HEK293 (cell line): ENCODE data around the gene ZNF646.

Source experiments
- CTCF ChIA-PET: fragments of 350-600 bp; formaldehyde crosslinking; extraction: SDS; loops from one replicate; lab custom pipeline; 2021; ENCODE audit warnings: antibody characterized with exemption; lab: Yijun Ruan, JAX
- POLR2A ChIA-PET: fragments of 300-600 bp; formaldehyde crosslinking; extraction: SDS; loops from one replicate; lab custom pipeline; 2020; ENCODE audit warnings: antibody characterized with exemption, inconsistent platforms; lab: Yijun Ruan, JAX
- H3K27ac ChIP-seq: fragments of 200-500 bp; sonication (Bioruptor generic); 2 replicates; pipeline ENCODE4 v1.5.1; 2014; ENCODE audit warnings: low read depth, low read length, control low read depth, inconsistent platforms; ENCODE audit errors: extremely low read depth
- H3K36me3 ChIP-seq, 2 experiments: fragments of 200-500 bp in 1 of 2; sonication (Bioruptor generic) in 1 of 2; 1 replicate in 1 of 2; 2 replicates in 1 of 2; pipeline ENCODE4 v1.5.1; 2014 to 2017; ENCODE audit warnings: inconsistent platforms in 2 of 2, low read length in 2 of 2; ENCODE audit not compliant: control insufficient read depth in 2 of 2, insufficient read depth in 1 of 2
- H3K4me1 ChIP-seq: fragments of 200-500 bp; sonication (Bioruptor generic); 2 replicates; pipeline ENCODE4 v1.5.1; 2014; ENCODE audit warnings: mild to moderate bottlenecking, low read length, inconsistent platforms; ENCODE audit not compliant: control insufficient read depth, insufficient read depth
- H3K4me3 ChIP-seq: 2 replicates; pipeline ENCODE4 v1.5.1; 2011; ENCODE audit warnings: low read depth, mild to moderate bottlenecking, control low read depth, low read length, moderate library complexity
- H3K9me3 ChIP-seq: fragments of 200-500 bp; sonication (Bioruptor generic); 2 replicates; pipeline ENCODE4 v1.5.1; 2014; ENCODE audit warnings: low read depth, low read length, inconsistent platforms; ENCODE audit not compliant: control insufficient read depth, insufficient read depth
- BCL6B ChIP-seq: fragments of 450-650 bp; formaldehyde crosslinking; IDR thresholded peaks from 2 replicates; pipeline ENCODE4 v1.5.1; 2017; ENCODE audit warnings: missing biosample characterization, missing genetic modification characterization
- FEZF1 ChIP-seq: fragments of 450-650 bp; formaldehyde crosslinking; IDR thresholded peaks from 2 replicates; pipeline ENCODE4 v1.5.1; 2016; ENCODE audit warnings: missing biosample characterization, missing genetic modification characterization
- KLF16 ChIP-seq: fragments of 450-650 bp; formaldehyde crosslinking; IDR thresholded peaks from 2 replicates; pipeline ENCODE4 v1.5.1; 2017; ENCODE audit warnings: missing biosample characterization, missing genetic modification characterization
- KLF9 ChIP-seq: fragments of 450-650 bp; formaldehyde crosslinking; IDR thresholded peaks from 2 replicates; pipeline ENCODE4 v1.5.1; 2016; ENCODE audit warnings: missing biosample characterization, missing genetic modification characterization, low read depth
- PATZ1 ChIP-seq: fragments of 450-650 bp; formaldehyde crosslinking; IDR thresholded peaks from 2 replicates; pipeline ENCODE4 v1.5.1; 2016; ENCODE audit warnings: missing biosample characterization, missing genetic modification characterization
- SCRT1 ChIP-seq: fragments of 450-650 bp; formaldehyde crosslinking; IDR thresholded peaks from 2 replicates; pipeline ENCODE4 v1.5.1; 2016; ENCODE audit warnings: missing biosample characterization, missing genetic modification characterization, borderline replicate concordance
- TSHZ1 ChIP-seq: fragments of 450-650 bp; formaldehyde crosslinking; IDR thresholded peaks from 2 replicates; pipeline ENCODE4 v1.5.1; 2016; ENCODE audit warnings: missing biosample characterization, missing genetic modification characterization, borderline replicate concordance
- ZFHX2 ChIP-seq: fragments of 450-650 bp; formaldehyde crosslinking; conservative IDR thresholded peaks from 2 replicates; pipeline ENCODE4 v1.5.1; 2016; ENCODE audit warnings: missing biosample characterization, missing genetic modification characterization
- ZIC2 ChIP-seq: fragments of 450-650 bp; formaldehyde crosslinking; IDR thresholded peaks from 2 replicates; pipeline ENCODE4 v1.5.1; 2016; ENCODE audit warnings: missing biosample characterization, missing genetic modification characterization
- ZNF10 ChIP-seq: fragments of 450-650 bp; formaldehyde crosslinking; IDR thresholded peaks from 2 replicates; pipeline ENCODE4 v1.5.1; 2017; ENCODE audit warnings: missing biosample characterization, missing genetic modification characterization
- ZNF133 ChIP-seq: fragments of 450-650 bp; formaldehyde crosslinking; IDR thresholded peaks from 2 replicates; pipeline ENCODE4 v1.5.1; 2016; ENCODE audit warnings: missing biosample characterization, missing genetic modification characterization
- ZNF140 ChIP-seq: fragments of 450-650 bp; formaldehyde crosslinking; IDR thresholded peaks from 2 replicates; pipeline ENCODE4 v1.5.1; 2016; ENCODE audit warnings: missing biosample characterization, missing genetic modification characterization
- ZNF518A ChIP-seq: fragments of 450-650 bp; formaldehyde crosslinking; conservative IDR thresholded peaks from 2 replicates; pipeline ENCODE4 v1.5.1; 2016; ENCODE audit warnings: low read depth, missing biosample characterization, missing genetic modification characterization
- ZNF571 ChIP-seq: fragments of 450-650 bp; formaldehyde crosslinking; IDR thresholded peaks from 2 replicates; pipeline ENCODE4 v1.5.0; 2017; ENCODE audit warnings: missing biosample characterization, missing genetic modification characterization
- ZXDB ChIP-seq: fragments of 450-650 bp; formaldehyde crosslinking; IDR thresholded peaks from 2 replicates; pipeline ENCODE4 v1.5.1; 2016; ENCODE audit warnings: missing biosample characterization, missing genetic modification characterization
- TF ChIP-seq, protein P1 (sequence below): fragments of 450-650 bp; formaldehyde crosslinking; IDR thresholded peaks from 2 replicates; pipeline ENCODE4 v1.5.1; 2017; ENCODE audit warnings: missing biosample characterization, missing genetic modification characterization

ZNF646 gene

GRCh38 chr16:31108035-31108793 lies 34.0 kb downstream of the ZNF646 start, which contains the start of gene BCKDK (continued):
- TF ChIP-seq ZNF518A (no peak), ZNF140 (tag by site-specific recombination) (no peak), BCL6B (no peak)

DNA sequence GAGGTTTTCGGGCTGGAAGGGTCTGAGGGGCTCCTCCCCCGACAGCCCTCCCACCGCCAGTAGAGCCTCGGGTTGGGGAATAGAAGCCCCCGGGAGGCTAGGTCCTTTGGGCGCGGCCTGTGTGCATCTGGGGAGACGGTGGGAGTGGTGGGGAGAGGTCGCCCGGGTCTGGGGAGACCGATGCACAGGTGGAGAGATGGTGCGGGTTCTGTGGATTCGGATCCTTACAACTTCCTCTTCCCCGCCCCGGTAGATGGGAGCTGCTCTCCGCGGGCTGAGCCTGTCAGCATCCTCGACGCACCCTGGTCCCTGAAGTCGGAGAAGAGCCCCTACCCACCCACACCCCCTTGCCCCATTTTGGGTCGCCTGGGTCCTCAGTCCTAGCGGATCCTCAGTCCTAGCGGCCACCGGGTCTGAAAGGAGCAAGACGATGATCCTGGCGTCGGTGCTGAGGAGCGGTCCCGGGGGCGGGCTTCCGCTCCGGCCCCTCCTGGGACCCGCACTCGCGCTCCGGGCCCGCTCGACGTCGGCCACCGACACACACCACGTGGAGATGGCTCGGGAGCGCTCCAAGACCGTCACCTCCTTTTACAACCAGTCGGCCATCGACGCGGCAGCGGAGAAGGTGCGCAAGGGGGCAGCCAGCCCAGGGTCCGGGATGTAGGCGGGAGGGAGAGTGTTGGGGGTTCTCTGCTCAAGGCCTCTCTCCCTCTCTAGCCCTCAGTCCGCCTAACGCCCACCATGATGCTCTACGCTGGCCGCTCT lies 34.8 kb downstream of the ZNF646 start:
- H3K36me3 ChIP-seq, result peaks cover 0 to 43% of the 10 kb centered on the region in 2 experiments; a peak in 1 of 3 replicates
- H3K4me1 ChIP-seq, result no peaks in the 10 kb centered on the region; the same call in none of the 2 replicates
- ChIA-PET CTCF (interaction anchor here (0.7 to 0.8 kb wide), 2 partner anchors 33 to 224 kb away, joined by 3 read pairs; no protein-coding TSS in a partner anchor), POLR2A (interaction anchor here (1.0 to 1.1 kb wide), 2 partner anchors 9 to 33 kb away, joined by 3 to 4 read pairs; partner anchors contain the start of gene KAT8)
- H3K4me3 ChIP-seq, result peak overlapping the region; percentile 94
- TF ChIP-seq FEZF1 (tag by site-specific recombination) (no peak), ZNF571 (no peak), SCRT1 (tag by site-specific recombination) (no peak), ZNF10 (tag by site-specific recombination) (no peak), PATZ1 (tag by site-specific recombination) (peak; percentile 14; the same call in 1 of the 2 replicates), ZIC2 (no peak), KLF9 (peak; percentile 10)
- H3K27ac ChIP-seq, result peak overlapping the region; percentile 76; the same call in 1 of the 2 replicates
- H3K9me3 ChIP-seq, result no peaks in the 10 kb centered on the region

DNA sequence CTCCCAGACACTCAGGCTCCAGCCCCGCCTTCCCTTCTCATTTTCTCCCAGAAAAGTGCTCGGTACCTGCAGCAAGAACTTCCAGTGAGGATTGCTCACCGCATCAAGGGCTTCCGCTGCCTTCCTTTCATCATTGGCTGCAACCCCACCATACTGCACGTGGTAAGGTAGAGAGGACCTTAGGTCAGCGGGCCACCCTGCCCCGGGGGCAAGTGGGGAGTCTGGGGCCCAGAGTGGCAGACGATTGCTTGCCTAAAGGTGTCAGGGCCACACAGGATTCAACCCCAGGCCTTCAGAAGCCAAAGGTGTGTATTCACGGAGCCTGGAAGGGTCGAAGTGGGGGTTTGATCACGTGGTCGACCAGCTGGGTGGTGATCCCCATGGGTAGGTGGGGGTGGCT lies 35.4 kb downstream of the ZNF646 start:
- no peaks in the 10 kb centered on the region for H3K9me3 ChIP-seq
- no peaks in the 10 kb centered on the region; the same call in none of the 2 replicates for H3K4me1 ChIP-seq
- ChIA-PET POLR2A (interaction anchor here (1.0 to 1.1 kb wide), 2 partner anchors 8 to 33 kb away, joined by 3 to 4 read pairs; partner anchors contain the start of gene KAT8), CTCF (interaction anchor here (0.5 to 0.8 kb wide), 2 partner anchors 32 to 224 kb away, joined by 3 to 4 read pairs; no protein-coding TSS in a partner anchor)
- H3K36me3 ChIP-seq, result peaks cover 0 to 43% of the 10 kb centered on the region in 2 experiments; a peak in 1 of 3 replicates
- no peak overlapping the region for H3K27ac ChIP-seq
- H3K4me3 ChIP-seq, result no peak overlapping the region
- TF ChIP-seq, protein P1, sequence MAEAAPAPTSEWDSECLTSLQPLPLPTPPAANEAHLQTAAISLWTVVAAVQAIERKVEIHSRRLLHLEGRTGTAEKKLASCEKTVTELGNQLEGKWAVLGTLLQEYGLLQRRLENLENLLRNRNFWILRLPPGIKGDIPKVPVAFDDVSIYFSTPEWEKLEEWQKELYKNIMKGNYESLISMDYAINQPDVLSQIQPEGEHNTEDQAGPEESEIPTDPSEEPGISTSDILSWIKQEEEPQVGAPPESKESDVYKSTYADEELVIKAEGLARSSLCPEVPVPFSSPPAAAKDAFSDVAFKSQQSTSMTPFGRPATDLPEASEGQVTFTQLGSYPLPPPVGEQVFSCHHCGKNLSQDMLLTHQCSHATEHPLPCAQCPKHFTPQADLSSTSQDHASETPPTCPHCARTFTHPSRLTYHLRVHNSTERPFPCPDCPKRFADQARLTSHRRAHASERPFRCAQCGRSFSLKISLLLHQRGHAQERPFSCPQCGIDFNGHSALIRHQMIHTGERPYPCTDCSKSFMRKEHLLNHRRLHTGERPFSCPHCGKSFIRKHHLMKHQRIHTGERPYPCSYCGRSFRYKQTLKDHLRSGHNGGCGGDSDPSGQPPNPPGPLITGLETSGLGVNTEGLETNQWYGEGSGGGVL (tag by site-specific recombination), result no peak
- TF ChIP-seq ZNF133 (tag by site-specific recombination) (no peak), ZFHX2 (no peak), TSHZ1 (no peak), ZXDB (tag by site-specific recombination) (no peak), KLF16 (tag by site-specific recombination) (no peak)
